Measurements from ENCODE around the gene SMIM3.
"Not testable (repeated sequence)": the region's sequence is repeated elsewhere in the genome, so short reads cannot be mapped to it uniquely, and the experiment has no call there.

Gene SMIM3

GRCh38 chr5:150765799-150766169, 12.8 kb upstream of the SMIM3 start:
- no peak for DNase-seq

DNA sequence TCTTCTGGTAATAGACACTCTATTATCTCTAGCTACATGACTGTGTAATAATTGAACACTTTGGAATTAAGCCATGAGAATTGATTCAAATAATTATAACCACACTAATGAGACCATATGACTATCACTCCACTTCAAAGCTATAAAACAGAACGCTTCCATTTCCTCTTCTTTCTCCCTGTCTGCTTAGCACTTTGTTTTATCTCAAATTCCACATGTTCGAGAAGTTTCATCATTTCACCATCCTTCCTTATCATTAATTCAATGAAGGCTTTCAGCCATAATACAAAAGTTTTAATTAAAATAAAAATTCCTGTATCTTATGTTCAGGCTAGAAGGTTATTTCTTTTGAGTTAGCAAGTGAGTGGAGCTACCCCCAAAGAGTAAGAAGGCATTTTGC, 12.3 kb upstream of the SMIM3 start:
- DNase-seq: no peak

GRCh38 chr5:150771034-150771795, 7.3 kb upstream of the SMIM3 start:
- DNase-seq: no peak

DNA sequence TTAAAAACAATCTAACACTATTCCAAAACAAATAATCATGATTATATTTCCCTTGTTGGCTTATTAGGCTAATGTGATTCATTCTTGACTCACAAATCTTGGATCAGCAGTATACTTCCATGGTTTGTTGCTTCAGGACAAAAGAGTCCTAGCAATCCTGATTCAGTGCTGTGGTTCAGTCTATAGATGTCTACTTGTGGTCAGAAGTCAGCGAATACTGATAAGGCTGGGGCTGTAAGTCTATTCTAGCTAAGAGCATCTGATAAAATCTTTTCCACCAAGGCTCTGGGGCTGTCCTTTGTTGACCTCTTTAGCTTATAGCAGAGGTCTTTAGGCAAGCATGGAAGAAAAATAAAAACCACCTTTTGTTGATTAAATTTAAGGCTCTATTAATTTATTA, 4.4 kb upstream of the SMIM3 start:
- DNase-seq: no peak

DNA sequence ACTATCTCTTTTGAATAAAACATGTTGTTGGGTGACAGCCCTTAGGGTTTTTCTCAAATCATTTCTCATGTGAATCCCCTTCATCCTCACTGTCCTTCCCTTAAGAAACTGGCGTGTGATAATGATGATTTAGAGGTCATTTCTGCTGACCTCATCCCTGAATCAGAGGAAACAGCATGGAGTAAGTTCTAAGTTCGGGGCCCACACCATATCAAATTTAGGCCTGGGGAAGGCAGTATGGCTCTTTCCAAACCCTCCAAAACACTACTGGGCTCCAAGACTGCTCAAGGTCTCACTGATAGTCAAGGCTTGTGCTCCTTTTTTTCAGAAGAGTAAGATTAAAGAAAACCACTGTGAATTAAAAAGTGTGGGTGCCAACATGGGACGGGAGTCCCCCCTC, 872 bp upstream of the SMIM3 start:
- DNase-seq: no peak

DNA sequence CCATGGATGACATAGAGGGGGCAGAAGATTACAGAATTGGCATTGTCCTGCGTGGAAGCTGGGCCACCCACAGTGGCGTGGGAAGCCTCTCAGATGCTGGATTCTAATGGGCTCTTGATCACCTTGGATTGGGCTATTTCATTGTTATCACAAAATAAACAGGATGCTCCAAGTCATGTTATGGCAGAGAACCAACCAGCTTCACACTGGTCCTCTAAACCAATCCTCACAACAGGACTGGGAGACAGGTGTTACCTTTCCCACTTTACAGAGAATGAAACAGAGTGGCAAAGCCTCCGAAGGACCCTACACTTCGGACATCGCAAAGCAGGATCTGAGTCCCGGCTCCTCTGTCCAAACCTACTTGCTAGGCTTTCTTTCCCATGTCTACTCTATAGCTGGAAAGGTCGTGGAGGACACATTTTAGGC, 455 bp upstream of the SMIM3 start:
- DNase-seq: no peak

DNA sequence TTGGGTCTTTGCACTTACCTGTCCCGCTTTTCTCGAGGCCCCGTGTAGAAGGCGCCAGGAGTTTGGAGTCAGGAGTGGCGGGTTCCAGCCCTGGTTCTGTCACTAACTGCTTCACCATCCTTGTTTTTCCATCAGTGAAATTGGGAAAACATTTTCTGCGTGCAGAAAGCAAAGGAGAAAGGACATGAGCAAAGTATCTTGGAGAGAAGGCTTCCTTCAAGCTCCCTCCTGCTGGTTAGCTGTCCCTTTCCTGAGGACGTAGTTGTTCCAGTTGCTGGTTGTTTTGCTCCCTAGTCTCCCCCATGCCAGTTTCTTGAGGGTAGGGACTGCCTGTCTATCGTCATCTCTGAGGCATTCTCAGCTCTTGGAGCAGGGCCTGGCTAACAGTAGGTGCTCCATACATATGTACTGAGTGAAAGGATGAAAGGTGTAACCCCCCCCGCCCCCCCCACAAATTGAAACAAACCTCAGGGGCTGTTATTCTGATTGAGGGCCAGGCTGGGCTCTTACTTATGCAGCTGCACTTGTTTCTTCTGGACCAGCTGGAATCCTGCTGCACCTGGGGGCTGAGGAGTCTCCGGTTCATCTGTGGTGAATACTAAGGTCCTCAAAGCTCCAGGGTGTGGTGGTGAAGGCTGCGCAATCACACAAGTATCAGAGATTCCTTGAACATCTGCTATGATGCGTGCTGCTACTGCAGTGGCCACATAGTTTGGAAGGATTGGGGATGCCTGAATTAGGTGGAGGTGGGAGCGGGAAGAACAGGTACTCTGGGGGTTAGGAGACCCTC, 1.0 kb downstream of the SMIM3 start:
- DNase-seq: no peak

- no peak for DNase-seq
Measured at GRCh38 chr5:150780187-150780692, 1.7 kb downstream of the SMIM3 start.

DNA sequence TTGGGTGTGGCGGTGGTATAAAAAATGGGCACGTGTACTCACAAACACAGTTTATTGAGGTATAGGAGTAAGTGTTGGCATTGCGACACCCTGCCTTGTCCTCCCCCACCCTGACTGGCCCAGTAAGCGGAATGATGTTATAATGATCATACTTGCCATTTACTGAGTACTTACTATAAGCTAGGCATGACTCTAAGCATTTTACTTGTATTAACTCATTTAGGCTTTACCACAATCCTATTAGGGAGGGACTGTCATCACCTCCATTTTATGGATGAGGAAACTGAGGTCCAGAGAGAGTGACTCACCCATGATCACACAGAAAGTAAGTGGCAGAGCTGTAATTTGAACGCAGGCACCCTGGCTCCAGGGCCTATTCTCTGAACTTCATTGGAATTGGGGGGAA, 2.3 kb downstream of the SMIM3 start:
- no peak for DNase-seq

- DNase-seq: no peak
Measured at GRCh38 chr5:150781706-150782614, 3.4 kb downstream of the SMIM3 start.

DNA sequence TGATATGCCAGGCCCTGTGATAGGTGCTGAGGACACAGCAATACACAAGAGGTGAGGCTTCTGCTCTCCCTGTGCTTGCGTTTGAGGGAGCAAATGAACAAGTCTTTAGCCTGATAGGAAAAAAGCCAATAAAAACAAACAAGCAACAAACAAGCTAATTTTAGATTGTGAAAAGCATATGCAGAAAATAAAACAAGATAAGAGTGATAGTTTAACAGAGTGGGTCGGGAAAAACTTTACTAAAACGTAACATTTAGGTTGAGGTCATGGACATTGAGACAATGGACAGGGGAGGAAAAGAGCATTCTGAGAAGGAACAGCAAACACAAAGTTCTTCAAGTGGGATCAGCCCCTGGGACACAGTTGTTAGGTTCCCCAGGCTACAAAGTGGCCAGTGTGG, 4.3 kb downstream of the SMIM3 start:
- DNase-seq: no peak

- no peak for DNase-seq
Measured at GRCh38 chr5:150783422-150783928, 4.9 kb downstream of the SMIM3 start.

DNA sequence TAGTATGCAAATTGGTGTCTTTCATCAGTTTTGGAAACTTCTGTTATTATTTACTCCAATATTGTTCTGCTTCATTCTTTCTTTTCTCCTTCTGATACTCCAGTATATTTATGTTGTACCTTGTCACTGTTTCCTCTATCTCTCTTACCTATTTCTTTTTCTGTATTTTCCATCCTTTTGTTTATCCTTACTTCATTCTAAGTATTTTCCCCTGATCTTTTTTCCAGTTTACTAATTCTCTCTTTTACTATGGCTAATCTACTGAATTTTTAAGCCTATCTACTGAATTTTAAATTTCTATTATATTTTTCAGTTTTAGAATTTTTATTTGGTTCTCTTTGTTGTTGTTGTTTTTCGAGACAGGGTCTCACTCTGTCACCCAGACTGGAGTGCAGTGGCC, 7.4 kb downstream of the SMIM3 start:
- DNase-seq: no peak

DNA sequence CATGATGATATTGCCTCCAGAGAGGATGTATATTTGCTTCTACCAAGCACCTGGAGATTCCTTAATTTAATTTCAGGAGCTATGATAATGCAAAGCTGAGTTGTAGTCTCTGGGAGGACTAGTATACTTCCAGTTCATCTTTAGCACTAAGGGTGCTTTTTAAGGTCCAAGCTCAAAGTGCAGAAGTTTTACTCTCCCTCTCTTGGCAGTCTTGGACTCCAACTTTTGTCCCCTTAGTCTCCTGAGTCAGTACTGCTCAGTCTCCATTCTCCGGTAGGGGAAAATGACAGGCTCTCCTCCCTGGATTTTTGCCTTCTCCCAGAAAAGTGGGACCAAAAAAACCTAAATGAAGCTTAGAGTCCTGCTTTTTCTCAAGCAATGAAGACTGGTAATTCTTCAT, 8.3 kb downstream of the SMIM3 start:
- no peak for DNase-seq

DNA sequence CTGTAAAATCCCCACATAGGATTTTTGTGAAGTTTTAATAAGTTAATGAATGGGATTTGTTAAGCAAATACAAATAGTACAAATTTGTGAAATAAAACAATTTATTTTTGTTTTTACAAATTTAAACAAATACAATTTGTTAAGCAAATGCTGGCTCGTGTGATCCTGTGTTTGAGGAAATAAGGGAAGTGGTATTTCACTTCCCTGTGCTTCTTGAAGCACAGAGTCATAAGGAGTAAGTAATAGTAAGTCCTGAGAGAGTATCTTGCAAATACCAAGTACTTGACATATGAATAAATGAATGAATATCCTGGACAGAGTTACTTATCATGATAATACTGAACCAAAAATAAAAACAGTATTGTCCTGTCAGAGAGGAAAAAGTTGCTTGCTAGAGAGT, 9.1 kb downstream of the SMIM3 start:
- no peak for DNase-seq

DNA sequence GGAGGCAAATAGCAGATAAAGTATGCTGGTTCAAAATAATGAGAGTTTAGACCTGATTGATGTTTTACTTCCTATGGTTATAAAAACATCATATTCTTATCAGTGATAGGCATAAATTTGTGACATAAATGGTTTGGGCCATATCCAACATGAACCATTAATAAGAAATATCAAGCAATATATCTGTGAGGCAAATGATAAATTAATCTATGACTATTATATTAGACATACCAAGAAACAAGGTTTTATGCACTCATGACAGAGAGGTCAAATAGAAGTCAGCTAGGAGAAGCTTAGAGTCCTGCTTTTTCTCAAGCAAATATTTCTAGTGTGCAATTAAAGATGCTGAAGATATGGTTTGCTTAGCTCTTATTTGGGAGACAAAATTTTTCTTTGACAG, 10.4 kb downstream of the SMIM3 start:
- no peak for DNase-seq

DNA sequence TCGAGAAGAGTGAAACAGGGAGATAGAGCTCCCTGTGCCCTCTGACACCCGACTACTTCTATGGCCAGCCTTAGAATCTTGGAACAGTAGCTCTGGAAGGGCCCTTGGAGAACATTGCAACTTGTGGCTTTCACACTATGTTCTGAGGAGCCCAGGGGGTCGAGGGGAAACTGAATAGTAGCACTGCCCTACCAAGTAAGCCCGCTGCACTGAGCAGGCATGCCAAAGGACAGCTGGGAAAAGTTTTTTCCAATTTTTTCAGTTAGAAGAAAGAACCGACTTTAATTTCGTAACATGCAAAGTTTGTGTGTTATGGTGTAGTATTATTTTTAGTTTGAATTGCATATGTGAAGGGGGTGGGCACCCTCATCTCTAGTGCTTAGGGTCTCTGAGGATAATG, 10.9 kb downstream of the SMIM3 start:
- no peak for DNase-seq

DNA sequence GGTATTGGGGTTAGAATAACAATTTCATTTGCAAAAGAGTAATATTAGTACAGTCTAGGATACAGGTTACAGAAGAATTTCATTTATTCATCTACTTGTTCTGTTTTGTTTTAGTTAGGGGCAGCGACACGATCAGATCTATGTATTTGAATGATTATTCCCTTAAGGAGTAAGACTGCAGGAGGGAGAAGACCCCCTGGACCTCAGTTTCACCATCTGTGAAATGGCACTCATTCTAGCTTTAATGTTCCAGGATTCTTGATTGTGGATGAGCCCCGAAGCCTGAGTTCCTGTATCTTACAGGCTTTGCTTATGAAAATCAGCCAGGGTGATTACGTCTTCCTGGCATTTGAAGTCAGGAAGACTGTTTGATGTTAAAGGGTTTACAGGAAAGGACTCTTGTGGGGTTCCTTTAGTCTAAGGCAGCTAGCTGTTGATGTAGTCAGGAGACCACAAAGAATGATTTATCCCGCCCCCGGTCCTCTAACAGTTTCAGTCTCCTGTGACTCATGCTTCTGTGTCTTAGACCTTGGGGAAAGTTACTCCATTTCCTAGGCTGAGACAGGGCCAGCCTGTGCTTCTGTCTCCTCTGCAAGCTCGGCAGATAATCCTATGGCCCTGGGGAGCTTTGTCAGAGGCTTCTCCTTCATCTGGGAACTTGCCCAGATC, 11.5 kb downstream of the SMIM3 start:
- no peak for DNase-seq

DNA sequence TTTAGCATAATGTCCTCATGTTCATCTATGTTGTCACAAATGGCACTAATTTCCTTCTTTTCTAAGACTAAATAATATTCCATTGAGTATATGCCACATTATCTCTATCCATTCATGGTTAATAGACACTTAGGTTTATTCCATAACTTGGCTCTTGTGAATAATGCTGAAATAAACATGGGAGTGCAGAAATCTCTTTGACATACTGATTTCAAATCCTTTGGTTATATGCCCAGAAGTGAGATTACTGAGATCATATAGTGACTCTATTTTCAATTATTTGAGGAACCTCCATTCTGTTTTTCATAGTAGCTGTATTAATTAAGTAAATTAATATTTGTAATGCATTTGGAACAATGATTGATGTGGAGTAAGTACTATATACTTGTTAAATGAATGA, 13.0 kb downstream of the SMIM3 start:
- DNase-seq: no peak

- DNase-seq: not testable (repeated sequence)
Measured at GRCh38 chr5:150793423-150793888, 14.9 kb downstream of the SMIM3 start.

DNA sequence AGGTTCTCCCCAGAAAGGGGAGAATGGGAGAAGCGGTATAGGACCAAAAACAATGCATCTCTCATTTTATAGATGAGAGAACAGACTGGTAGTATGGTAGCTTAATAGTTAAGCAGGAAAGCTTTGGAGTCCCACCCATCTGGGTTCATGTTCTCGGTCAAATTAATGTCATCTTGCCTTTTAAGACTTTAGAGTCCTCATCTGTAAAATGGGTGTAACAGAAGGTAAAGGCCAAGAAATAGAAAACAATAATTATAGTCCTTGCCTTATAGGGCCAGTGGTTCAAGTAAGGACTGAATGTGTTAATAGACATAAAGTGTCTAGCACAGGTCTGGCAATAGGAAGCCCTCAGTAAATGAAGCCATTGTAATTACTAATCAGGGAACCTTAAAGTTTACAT, 16.4 kb downstream of the SMIM3 start:
- DNase-seq: no peak

GRCh38 chr5:150797384-150797783, 18.8 kb downstream of the SMIM3 start:
- no peak for DNase-seq

Data from NCI-H524 treated with DMSO at 0.1 percent for 48 hours (cell line).